Duodenal mucosa (tissue), 2 donors: ENCODE results near the gene FBN1.

Experiments used
- H3K27ac ChIP-seq: one replicate; pipeline ENCODE4 v1.7.0; 2013; ENCODE audit warnings: low read depth, low read length
- H3K27me3 ChIP-seq, 2 donors: one replicate each; pipeline ENCODE4 v1.7.0; 2013; ENCODE audit warnings: low read length in 2 of 2, control low read depth in 1 of 2; ENCODE audit not compliant: insufficient read depth in 2 of 2, control insufficient read depth in 1 of 2
- H3K36me3 ChIP-seq, 2 donors: one replicate each; pipeline ENCODE4 v1.7.0; 2013; ENCODE audit warnings: low read length in 2 of 2, control low read depth in 1 of 2; ENCODE audit not compliant: insufficient read depth in 2 of 2, control insufficient read depth in 1 of 2
- H3K4me1 ChIP-seq, 2 donors: one replicate each; pipeline ENCODE4 v1.7.0; 2013; ENCODE audit warnings: low read length in 2 of 2, control low read depth in 1 of 2; ENCODE audit not compliant: insufficient read depth in 2 of 2, control insufficient read depth in 1 of 2
- H3K4me3 ChIP-seq, 2 donors: one replicate each; pipeline ENCODE4 v1.7.0; 2013; ENCODE audit warnings: low read length in 2 of 2, low read depth in 1 of 2
- H3K9ac ChIP-seq, 2 donors: one replicate each; pipeline ENCODE4 v1.7.0; 2013; ENCODE audit warnings: low read length in 2 of 2, low read depth in 1 of 2
- H3K9me3 ChIP-seq, 2 donors: one replicate each; pipeline ENCODE4 v1.7.0; 2013; ENCODE audit warnings: low read length in 2 of 2, control low read depth in 1 of 2; ENCODE audit not compliant: control insufficient read depth in 1 of 2

Gene FBN1

GRCh38 chr15:48451241-48451640 is 194.3 kb downstream of the FBN1 start:
- Histone ChIP-seq H3K4me3 (no peak overlapping the region), H3K27ac (no peak overlapping the region), H3K9me3 (no peaks in the 10 kb centered on the region), H3K9ac (no peak overlapping the region), H3K4me1 (no peaks in the 10 kb centered on the region), H3K36me3 (no peaks in the 10 kb centered on the region), H3K27me3 (no peaks in the 10 kb centered on the region)

- H3K4me3 ChIP-seq = no peak overlapping the region
- no peak overlapping the region for H3K9ac ChIP-seq
- H3K36me3 ChIP-seq = no peaks in the 10 kb centered on the region
- no peaks in the 10 kb centered on the region for H3K4me1 ChIP-seq
- H3K27me3 ChIP-seq = no peaks in the 10 kb centered on the region
- no peak overlapping the region for H3K27ac ChIP-seq
- H3K9me3 ChIP-seq = no peaks in the 10 kb centered on the region
Measured at GRCh38 chr15:48449734-48450133, 195.8 kb downstream of the FBN1 start.

GRCh38 chr15:48447657-48448056 is 197.9 kb downstream of the FBN1 start:
- Histone ChIP-seq H3K27me3 (no peaks in the 10 kb centered on the region), H3K36me3 (no peaks in the 10 kb centered on the region), H3K4me3 (no peak overlapping the region)

GRCh38 chr15:48447058-48447457 is 198.5 kb downstream of the FBN1 start:
- Histone ChIP-seq H3K4me3 (no peak overlapping the region), H3K27me3 (no peaks in the 10 kb centered on the region), H3K9ac (no peak overlapping the region), H3K36me3 (no peaks in the 10 kb centered on the region), H3K27ac (no peak overlapping the region), H3K9me3 (no peaks in the 10 kb centered on the region), H3K4me1 (no peaks in the 10 kb centered on the region)

More at GRCh38 chr15:48447657-48448056, 197.9 kb downstream of the FBN1 start:
- Histone ChIP-seq H3K9ac (no peak overlapping the region), H3K27ac (no peak overlapping the region), H3K9me3 (no peaks in the 10 kb centered on the region), H3K4me1 (no peaks in the 10 kb centered on the region)

GRCh38 chr15:48442011-48442410 is 203.5 kb downstream of the FBN1 start:
- Histone ChIP-seq H3K36me3 (peaks cover 0 to 3% of the 10 kb centered on the region in 2 donors), H3K4me3 (no peak overlapping the region), H3K4me1 (no peaks in the 10 kb centered on the region), H3K27ac (no peak overlapping the region), H3K27me3 (no peaks in the 10 kb centered on the region), H3K9me3 (no peaks in the 10 kb centered on the region), H3K9ac (no peak overlapping the region)

- no peaks in the 10 kb centered on the region for H3K4me1 ChIP-seq
- no peak overlapping the region for H3K9ac ChIP-seq
- H3K27ac ChIP-seq = no peak overlapping the region
- no peaks in the 10 kb centered on the region for H3K9me3 ChIP-seq
- peaks cover 0 to 4% of the 10 kb centered on the region in 2 donors for H3K36me3 ChIP-seq
- H3K4me3 ChIP-seq = no peak overlapping the region
- no peaks in the 10 kb centered on the region for H3K27me3 ChIP-seq
Measured at GRCh38 chr15:48440084-48440483, 205.4 kb downstream of the FBN1 start.

- Histone ChIP-seq H3K4me1 (no peaks in the 10 kb centered on the region), H3K4me3 (no peak overlapping the region), H3K27ac (no peak overlapping the region), H3K9ac (no peak overlapping the region), H3K9me3 (no peaks in the 10 kb centered on the region), H3K27me3 (no peaks in the 10 kb centered on the region), H3K36me3 (peaks cover 2 to 4% of the 10 kb centered on the region in 2 donors)
Measured at GRCh38 chr15:48437178-48437577, 208.3 kb downstream of the FBN1 start.

- Histone ChIP-seq H3K4me1 (no peaks in the 10 kb centered on the region), H3K4me3 (no peak overlapping the region), H3K27ac (no peak overlapping the region), H3K9ac (no peak overlapping the region), H3K27me3 (no peaks in the 10 kb centered on the region), H3K9me3 (no peaks in the 10 kb centered on the region), H3K36me3 (peaks cover 2 to 4% of the 10 kb centered on the region in 2 donors)
Measured at GRCh38 chr15:48435321-48435720, 210.2 kb downstream of the FBN1 start.

- no peak overlapping the region for H3K4me3 ChIP-seq
- H3K27ac ChIP-seq = no peak overlapping the region
- no peaks in the 10 kb centered on the region for H3K9me3 ChIP-seq
- H3K9ac ChIP-seq = no peak overlapping the region
- peaks cover 2 to 4% of the 10 kb centered on the region in 2 donors for H3K36me3 ChIP-seq
- H3K4me1 ChIP-seq = no peaks in the 10 kb centered on the region
- no peaks in the 10 kb centered on the region for H3K27me3 ChIP-seq
Measured at GRCh38 chr15:48433226-48433886, 212.2 kb downstream of the FBN1 start.

GRCh38 chr15:48432688-48433087 is 212.8 kb downstream of the FBN1 start:
- Histone ChIP-seq H3K9ac (no peak overlapping the region), H3K27me3 (no peaks in the 10 kb centered on the region), H3K27ac (no peak overlapping the region), H3K9me3 (no peaks in the 10 kb centered on the region), H3K36me3 (peaks cover 4 to 6% of the 10 kb centered on the region in 2 donors), H3K4me3 (no peak overlapping the region), H3K4me1 (no peaks in the 10 kb centered on the region)
